IMR-90 (cell line): ENCODE measurements around the gene TSC1. TPM values are rescaled to one million over a fixed set of nuclear protein-coding genes. Genes with fewer than 3 reads are reported as not detected.

Source experiments
- ATAC-seq: fragments of 200-7000 bp; cut with Tn5 transposase; 2 replicates; pipeline ENCODE4 v1.9.1; 2020; ENCODE audit warnings: low read depth, mild to moderate bottlenecking, moderate library complexity
- BruUV-seq: library from RNA; stranded (reverse); fragments of 400-500 nt; replicated peaks from 2 replicates; lab custom pipeline; 2021; lab: Mats Ljungman, UMichigan
- CTCF ChIA-PET: fragments of 300-600 bp; formaldehyde crosslinking; extraction: SDS; loops from one replicate; lab custom pipeline; 2021; ENCODE audit warnings: antibody characterized with exemption; lab: Yijun Ruan, JAX
- POLR2A ChIA-PET: fragments of 300-600 bp; sonication (Branson Sonifier 250); formaldehyde crosslinking; loops from one replicate; lab custom pipeline; 2022; ENCODE audit warnings: antibody characterized with exemption; ENCODE audit not compliant: unreplicated experiment; lab: Charles Lee
- DNase-seq: peaks from one replicate; pipeline ENCODE4 v3.0.0; 2013
- H2AFZ ChIP-seq: replicated peaks from 2 replicates; pipeline ENCODE3; 2013; ENCODE audit warnings: low read length, mild to moderate bottlenecking; ENCODE audit not compliant: poor library complexity
- H2AK5ac ChIP-seq: 2 replicates; pipeline ENCODE4 v1.6.1; 2013; ENCODE audit warnings: low read depth, low read length, inconsistent platforms
- H2AK9ac ChIP-seq: replicated peaks from 2 replicates; pipeline ENCODE3; 2013; ENCODE audit warnings: mild to moderate bottlenecking, low read depth, low read length, moderate library complexity; ENCODE audit not compliant: poor library complexity
- H2BK120ac ChIP-seq: 2 replicates; pipeline ENCODE4 v1.6.1; 2013; ENCODE audit warnings: low read depth, low read length, inconsistent platforms
- H2BK15ac ChIP-seq: 3 replicates; pipeline ENCODE4 v1.6.1; 2013; ENCODE audit warnings: low read depth, low read length, inconsistent platforms
- H2BK20ac ChIP-seq: 2 replicates; pipeline ENCODE4 v1.6.1; 2013; ENCODE audit warnings: low read depth, mild to moderate bottlenecking, inconsistent platforms, low read length, moderate library complexity
- H2BK5ac ChIP-seq: 2 replicates; pipeline ENCODE4 v1.6.1; 2013; ENCODE audit warnings: mild to moderate bottlenecking, low read depth, low read length, inconsistent platforms; ENCODE audit not compliant: poor library complexity, severe bottlenecking
- H3K14ac ChIP-seq: replicated peaks from 2 replicates; pipeline ENCODE4 v1.6.1; 2013; ENCODE audit warnings: low read depth, low read length, inconsistent platforms
- H3K18ac ChIP-seq: 2 replicates; pipeline ENCODE4 v1.6.1; 2013; ENCODE audit warnings: low read depth, low read length, control low read depth
- H3K23ac ChIP-seq: 2 replicates; pipeline ENCODE4 v1.6.1; 2013; ENCODE audit warnings: low read depth, low read length, inconsistent platforms
- H3K27ac ChIP-seq: 2 replicates; pipeline ENCODE4 v1.5.1; 2013; ENCODE audit warnings: mild to moderate bottlenecking, control low read depth, low read length; ENCODE audit not compliant: insufficient read depth
- H3K27me3 ChIP-seq: 2 replicates; pipeline ENCODE4 v1.6.1; 2013; ENCODE audit warnings: low read length; ENCODE audit not compliant: control insufficient read depth, insufficient read depth
- H3K36me3 ChIP-seq: 2 replicates; pipeline ENCODE4 v1.6.1; 2013; ENCODE audit warnings: low read length, mixed read lengths; ENCODE audit not compliant: control insufficient read depth, insufficient read depth
- H3K4ac ChIP-seq: 2 replicates; pipeline ENCODE4 v1.6.1; 2013; ENCODE audit warnings: low read depth, low read length, inconsistent platforms
- H3K4me1 ChIP-seq: 2 replicates; pipeline ENCODE4 v1.6.1; 2013; ENCODE audit warnings: low read length, mixed read lengths; ENCODE audit not compliant: control insufficient read depth, insufficient read depth
- H3K4me2 ChIP-seq: 2 replicates; pipeline ENCODE4 v1.6.1; 2013; ENCODE audit warnings: low read depth, mild to moderate bottlenecking, control low read depth, low read length, moderate library complexity
- H3K4me3 ChIP-seq: 2 replicates; pipeline ENCODE4 v1.5.1; 2013; ENCODE audit warnings: low read depth, mild to moderate bottlenecking, control low read depth, low read length, moderate library complexity; ENCODE audit not compliant: insufficient read depth
- H3K56ac ChIP-seq: 2 replicates; pipeline ENCODE4 v1.6.1; 2013; ENCODE audit warnings: low read length, inconsistent platforms; ENCODE audit not compliant: insufficient read depth; ENCODE audit errors: extremely low read depth
- H3K79me1 ChIP-seq, 2 experiments: 2 replicates each; pipeline ENCODE4 v1.6.1; 2013; ENCODE audit warnings: low read length in 2 of 2, inconsistent platforms in 1 of 2, low read depth in 1 of 2
- H3K9ac ChIP-seq: 2 replicates; pipeline ENCODE4 v1.6.1; 2013; ENCODE audit warnings: low read depth, low read length, control low read depth
- H3K9me1 ChIP-seq: 2 replicates; pipeline ENCODE4 v1.6.1; 2013; ENCODE audit warnings: low read length, inconsistent platforms; ENCODE audit not compliant: insufficient read depth
- H3K9me3 ChIP-seq: 2 replicates; pipeline ENCODE4 v1.6.1; 2013; ENCODE audit warnings: low read length; ENCODE audit not compliant: control insufficient read depth, insufficient read depth
- H4K20me1 ChIP-seq: 2 replicates; pipeline ENCODE4 v1.6.1; 2013; ENCODE audit warnings: low read length, inconsistent platforms; ENCODE audit not compliant: insufficient read depth
- H4K5ac ChIP-seq: 2 replicates; pipeline ENCODE4 v1.6.1; 2013; ENCODE audit warnings: mild to moderate bottlenecking, low read depth, low read length, control low read depth
- H4K8ac ChIP-seq, 2 experiments: 2 replicates each; pipeline ENCODE4 v1.6.1; 2013; ENCODE audit warnings: low read depth in 2 of 2, low read length in 2 of 2, control low read depth in 1 of 2, inconsistent platforms in 1 of 2
- H4K91ac ChIP-seq: 2 replicates; pipeline ENCODE4 v1.6.1; 2013; ENCODE audit warnings: low read depth, low read length, inconsistent platforms; ENCODE audit not compliant: insufficient read depth
- CEBPB ChIP-seq: IDR thresholded peaks from 2 replicates; pipeline ENCODE4 v1.6.1; 2012; ENCODE audit warnings: low read depth, low read length, improper control_type of control experiment
- MXI1 ChIP-seq: IDR thresholded peaks from 2 replicates; pipeline ENCODE4 v1.6.1; 2012; ENCODE audit warnings: low read depth, mild to moderate bottlenecking, low read length, moderate library complexity, borderline replicate concordance
- WGBS, 2 experiments: methylation state at CpG; one replicate each; pipeline versions ENCODE4 v1.1.5 to v1.1.7; 2013; ENCODE audit warnings: missing lambda C conversion rate in 2 of 2; ENCODE audit not compliant: insufficient read length in 1 of 2; ENCODE audit errors: extremely low coverage in 2 of 2; 5-methylcytosine and 5-hydroxymethylcytosine counted together
- dilution Hi-C: fragments of 300-500 bp; cut with HindIII; formaldehyde crosslinking; loops from one replicate; pipeline ENCODE4 v1.14.3; 2018; ENCODE audit warnings: low sequenced_read_pairs; ENCODE audit not compliant: unreplicated experiment
- in situ Hi-C: fragments of 300-500 bp; cut with MboI; formaldehyde crosslinking; loops from 3 replicates; pipeline ENCODE4 v1.14.3; 2019; ENCODE audit warnings: low sequenced_read_pairs, inconsistent platforms, mixed read lengths
- intact Hi-C: fragments of 100-400 bp; cut with micrococcal nuclease; formaldehyde crosslinking; loops from 2 replicates; pipeline ENCODE4 v1.10.0; 2022
- polyA plus RNA-seq, 3 experiments: library from polyadenylated mRNA; depleted of rRNA; stranded (reverse); fragments of >200 nt; gene quantifications; 2 replicates each; pipeline ENCODE4 v1.2.3, GENCODE V29; 2012; ENCODE audit warnings: low replicate concordance in 1 of 3
- total RNA-seq: library from RNA; depleted of rRNA; stranded (reverse); fragments of >200 nt; gene quantifications from 2 replicates; pipeline ENCODE4 v1.2.3, GENCODE V29; 2012
- TF ChIP-seq, protein P1 (sequence below): fragments of 150-350 bp; IDR thresholded peaks from 2 replicates; pipeline ENCODE4 v1.6.1; 2017; ENCODE audit warnings: mild to moderate bottlenecking, antibody characterized with exemption, low read length, low read depth

TSC1 gene
- total and polyA plus RNA-seq, 2 of the 4 experiments (the other 2 are of a cell fraction): 25.7 to 56.3 TPM

DNA sequence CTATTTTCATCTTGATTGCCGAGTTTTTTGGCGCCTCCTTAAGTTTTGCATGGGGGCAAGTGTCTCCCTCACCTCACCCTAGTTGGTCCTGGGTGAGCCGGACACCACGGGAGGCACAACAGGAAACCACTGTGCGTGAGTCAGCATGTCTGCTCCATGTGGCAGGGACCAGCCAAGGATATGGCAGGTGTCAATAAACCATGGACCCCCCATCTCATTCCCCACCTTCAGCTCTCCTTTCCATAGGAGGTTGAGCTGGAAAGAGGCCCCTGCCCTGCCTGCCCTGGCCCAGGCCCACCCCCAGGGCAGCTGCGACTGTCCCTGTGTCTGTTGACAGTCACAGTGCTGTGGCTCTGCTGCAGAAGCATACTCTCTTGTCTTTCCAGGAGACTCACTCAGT, 62.6 kb downstream of the TSC1 start:
- H3K18ac ChIP-seq: no peak overlapping the region
- no peak overlapping the region for H3K4ac ChIP-seq
- ATAC-seq (no peak), DNase-seq (no peak)
- BruUV-seq: no TSS peak
- no peaks in the 10 kb centered on the region for H3K79me1 ChIP-seq
- no peak overlapping the region for H2BK120ac ChIP-seq
- intact Hi-C loops (no loop called here), in situ Hi-C loops (no loop called here), dilution Hi-C loops (no loop called here)
- no peak overlapping the region for H4K91ac ChIP-seq
- no peaks in the 10 kb centered on the region for H3K4me1 ChIP-seq
- no peaks in the 10 kb centered on the region for H3K36me3 ChIP-seq
- H2AK9ac ChIP-seq: no peak overlapping the region
- H3K9ac ChIP-seq: no peak overlapping the region
- WGBS, 2 experiments: 85% methylated on average over 4 of the region's 6 CpGs; no CpG with 5 or more reads in 1 of the 2 experiments
- H4K5ac ChIP-seq: no peak overlapping the region
- H2BK20ac ChIP-seq: no peak overlapping the region
- H4K8ac ChIP-seq: no peak overlapping the region
- no peaks in the 10 kb centered on the region for H4K20me1 ChIP-seq
- no peak overlapping the region for H3K4me2 ChIP-seq
- ChIA-PET CTCF (no interaction called here), POLR2A (no interaction called here)
- no peak overlapping the region for H3K4me3 ChIP-seq
- H3K14ac ChIP-seq: no peak overlapping the region
- H3K56ac ChIP-seq: no peak overlapping the region
- H3K9me3 ChIP-seq: no peaks in the 10 kb centered on the region
- H2BK15ac ChIP-seq: no peak overlapping the region
- H2AK5ac ChIP-seq: no peak overlapping the region
- no peaks in the 10 kb centered on the region for H3K9me1 ChIP-seq
- H3K27me3 ChIP-seq: no peaks in the 10 kb centered on the region; the same call in 1 of the 2 replicates
- H3K27ac ChIP-seq: no peak overlapping the region
- H2BK5ac ChIP-seq: no peak overlapping the region
- no peak overlapping the region for H2AFZ ChIP-seq
- TF ChIP-seq MXI1 (no peak), CEBPB (no peak)
- TF ChIP-seq, protein P1, sequence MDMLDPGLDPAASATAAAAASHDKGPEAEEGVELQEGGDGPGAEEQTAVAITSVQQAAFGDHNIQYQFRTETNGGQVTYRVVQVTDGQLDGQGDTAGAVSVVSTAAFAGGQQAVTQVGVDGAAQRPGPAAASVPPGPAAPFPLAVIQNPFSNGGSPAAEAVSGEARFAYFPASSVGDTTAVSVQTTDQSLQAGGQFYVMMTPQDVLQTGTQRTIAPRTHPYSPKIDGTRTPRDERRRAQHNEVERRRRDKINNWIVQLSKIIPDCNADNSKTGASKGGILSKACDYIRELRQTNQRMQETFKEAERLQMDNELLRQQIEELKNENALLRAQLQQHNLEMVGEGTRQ: no peak
- no peak overlapping the region for H3K23ac ChIP-seq
